GM21619 (cell line): ENCODE measurements around the gene SORCS1.

Experiments used
- ATAC-seq: cut with Tn5 transposase; IDR thresholded peaks from one replicate; pipeline ENCODE4 v1.9.1; 2021; ENCODE audit not compliant: unreplicated experiment

The SORCS1 gene

GRCh38 chr10:107163881-107164861 lies at the start of gene SORCS1:
Gene SORCS1, minus strand, starts transcription at chr10:107164706.
- ATAC-seq: no peak

GRCh38 chr10:107214261-107214660 lies 49.8 kb upstream of the SORCS1 start:
- ATAC-seq: no peak

GRCh38 chr10:107213861-107214260 lies 49.4 kb upstream of the SORCS1 start:
- ATAC-seq: no peak

- no peak for ATAC-seq
Observed at GRCh38 chr10:107206833-107207232, 42.3 kb upstream of the SORCS1 start.

GRCh38 chr10:107169516-107169915 lies 5.0 kb upstream of the SORCS1 start:
- no peak for ATAC-seq

- ATAC-seq: no peak
Observed at GRCh38 chr10:107168738-107169137, 4.2 kb upstream of the SORCS1 start.

GRCh38 chr10:107166403-107166802 lies 1.9 kb upstream of the SORCS1 start:
- ATAC-seq: no peak

- ATAC-seq: no peak
Observed at GRCh38 chr10:107164992-107165391, 486 bp upstream of the SORCS1 start.

- ATAC-seq: no peak
Observed at GRCh38 chr10:107163076-107163855, 1.2 kb downstream of the SORCS1 start.

GRCh38 chr10:107160866-107161265 lies 3.6 kb downstream of the SORCS1 start:
- no peak for ATAC-seq

GRCh38 chr10:107159871-107160270 lies 4.6 kb downstream of the SORCS1 start:
- ATAC-seq: no peak

- ATAC-seq: no peak
Observed at GRCh38 chr10:107157071-107157470, 7.4 kb downstream of the SORCS1 start.

- no peak for ATAC-seq
Observed at GRCh38 chr10:107152087-107152486, 12.4 kb downstream of the SORCS1 start.

GRCh38 chr10:107148906-107149305 lies 15.6 kb downstream of the SORCS1 start:
- no peak for ATAC-seq

GRCh38 chr10:107144490-107144889 lies 20.0 kb downstream of the SORCS1 start:
- no peak for ATAC-seq

- no peak for ATAC-seq
Observed at GRCh38 chr10:107141524-107142061, 22.9 kb downstream of the SORCS1 start.

- no peak for ATAC-seq
Observed at GRCh38 chr10:107139237-107139636, 25.3 kb downstream of the SORCS1 start.

- no peak for ATAC-seq
Observed at GRCh38 chr10:107133656-107134055, 30.9 kb downstream of the SORCS1 start.

GRCh38 chr10:107129000-107129399 lies 35.5 kb downstream of the SORCS1 start:
- no peak for ATAC-seq

- no peak for ATAC-seq
Observed at GRCh38 chr10:107126512-107127065, 37.9 kb downstream of the SORCS1 start.

- ATAC-seq: no peak
Observed at GRCh38 chr10:107122703-107123102, 41.8 kb downstream of the SORCS1 start.
